ENCODE measurements around the gene MPG.

DNA sequence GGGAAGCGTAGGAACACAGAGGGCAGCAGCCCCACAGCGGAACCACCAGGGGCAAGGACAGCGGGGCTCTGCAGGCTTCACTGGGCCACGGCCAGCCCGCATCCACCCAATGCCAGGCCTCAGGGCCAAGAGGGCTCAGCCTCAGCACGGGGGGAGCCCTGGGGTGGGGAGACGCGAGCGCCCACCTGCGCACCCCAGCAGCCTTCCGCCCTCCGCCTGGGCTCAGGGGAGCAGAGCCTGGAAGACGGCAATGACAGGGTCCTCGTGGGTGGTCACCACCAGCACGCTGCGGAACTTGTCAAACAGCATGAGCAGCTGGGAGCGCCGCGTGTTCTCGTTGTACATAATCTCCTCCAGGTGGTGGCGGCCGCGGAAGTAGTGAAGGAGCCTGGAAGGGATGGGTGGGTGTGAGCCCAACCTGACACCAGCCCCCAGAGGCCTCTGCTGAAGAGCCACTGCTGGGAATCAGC, 8.5 kb downstream of the MPG start:
- TF ChIP-seq POLR2AphosphoS5 (IDR thresholded peaks at IDR 0.05; ENCODE audit: low read depth, low read length) (no peak), TAF1 (IDR thresholded peaks at IDR 0.05; ENCODE audit: low read depth, low read length) (no peak), POLR2A (IDR thresholded peaks at IDR 0.05; ENCODE audit: low read depth, low read length) (no peak), SPI1 (IDR thresholded peaks at IDR 0.05; ENCODE audit: low read depth, low read length) (no peak), PAX5 (IDR thresholded peaks at IDR 0.05; ENCODE audit: insufficient read depth, low read length, severe bottlenecking) (no peak)
